Measurements from ENCODE around the gene IL18RAP.

The IL18RAP gene

GRCh38 chr2:102486941-102487702 lies 64.2 kb downstream of the IL18RAP start:
- no peaks in the 10 kb centered on the region for H3K36me3 ChIP-seq (ENCODE audit: insufficient read depth, low read length)
- H3K9ac ChIP-seq (ENCODE audit: low read depth, low read length) = no peak overlapping the region
- H3K9me3 ChIP-seq (ENCODE audit: control insufficient read depth, insufficient read depth, low read length) = no peaks in the 10 kb centered on the region
- H3K4me1 ChIP-seq (ENCODE audit: insufficient read depth, low read length) = peaks cover 14% of the 10 kb centered on the region; the same call in 1 of the 2 replicates

- Histone ChIP-seq H3K36me3 (ENCODE audit: insufficient read depth, low read length) (no peaks in the 10 kb centered on the region), H3K9me3 (ENCODE audit: control insufficient read depth, insufficient read depth, low read length) (no peaks in the 10 kb centered on the region), H3K4me1 (ENCODE audit: insufficient read depth, low read length) (peaks cover 14% of the 10 kb centered on the region; the same call in 1 of the 2 replicates), H3K9ac (ENCODE audit: low read depth, low read length) (no peak overlapping the region)
Observed at GRCh38 chr2:102487761-102488462, 65.0 kb downstream of the IL18RAP start.

GRCh38 chr2:102489646-102490045 lies 66.7 kb downstream of the IL18RAP start:
- peaks cover 14% of the 10 kb centered on the region; the same call in 1 of the 2 replicates for H3K4me1 ChIP-seq (ENCODE audit: insufficient read depth, low read length)
- H3K36me3 ChIP-seq (ENCODE audit: insufficient read depth, low read length) = no peaks in the 10 kb centered on the region
- H3K9ac ChIP-seq (ENCODE audit: low read depth, low read length) = no peak overlapping the region
- H3K9me3 ChIP-seq (ENCODE audit: control insufficient read depth, insufficient read depth, low read length) = no peaks in the 10 kb centered on the region

GRCh38 chr2:102492006-102492405 lies 69.0 kb downstream of the IL18RAP start:
- Histone ChIP-seq H3K36me3 (ENCODE audit: insufficient read depth, low read length) (no peaks in the 10 kb centered on the region), H3K9me3 (ENCODE audit: control insufficient read depth, insufficient read depth, low read length) (no peaks in the 10 kb centered on the region; the same call in 1 of the 2 replicates), H3K4me1 (ENCODE audit: insufficient read depth, low read length) (peaks cover 14% of the 10 kb centered on the region; the same call in 1 of the 2 replicates), H3K9ac (ENCODE audit: low read depth, low read length) (no peak overlapping the region)

- H3K36me3 ChIP-seq (ENCODE audit: insufficient read depth, low read length) = no peaks in the 10 kb centered on the region
- H3K9me3 ChIP-seq (ENCODE audit: control insufficient read depth, insufficient read depth, low read length) = no peaks in the 10 kb centered on the region; the same call in 1 of the 2 replicates
- no peak overlapping the region for H3K9ac ChIP-seq (ENCODE audit: low read depth, low read length)
- H3K4me1 ChIP-seq (ENCODE audit: insufficient read depth, low read length) = peaks cover 8% of the 10 kb centered on the region; the same call in 1 of the 2 replicates
Observed at GRCh38 chr2:102494570-102494969, 71.6 kb downstream of the IL18RAP start.

- no peaks in the 10 kb centered on the region for H3K36me3 ChIP-seq (ENCODE audit: insufficient read depth, low read length)
Observed at GRCh38 chr2:102498414-102498813, 75.5 kb downstream of the IL18RAP start.

GRCh38 chr2:102499558-102499957 lies 76.6 kb downstream of the IL18RAP start:
- no peaks in the 10 kb centered on the region; the same call in 1 of the 2 replicates for H3K9me3 ChIP-seq (ENCODE audit: control insufficient read depth, insufficient read depth, low read length)
- no peaks in the 10 kb centered on the region for H3K4me1 ChIP-seq (ENCODE audit: insufficient read depth, low read length)
- no peak overlapping the region for H3K9ac ChIP-seq (ENCODE audit: low read depth, low read length)
- no peaks in the 10 kb centered on the region for H3K36me3 ChIP-seq (ENCODE audit: insufficient read depth, low read length)

More at GRCh38 chr2:102498414-102498813, 75.5 kb downstream of the IL18RAP start:
- Histone ChIP-seq H3K9me3 (ENCODE audit: control insufficient read depth, insufficient read depth, low read length) (no peaks in the 10 kb centered on the region; the same call in 1 of the 2 replicates), H3K4me1 (ENCODE audit: insufficient read depth, low read length) (no peaks in the 10 kb centered on the region), H3K9ac (ENCODE audit: low read depth, low read length) (no peak overlapping the region)

Measured in ES-I3 (cell line).